Endometrial microvascular endothelial cells (primary cell): ENCODE data around the gene PRR19. TPM values are rescaled to one million over a fixed set of nuclear protein-coding genes. Genes with fewer than 3 reads are reported as not detected.
"Not testable (repeated sequence)": the region's sequence is repeated elsewhere in the genome, so short reads cannot be mapped to it uniquely, and the experiment has no call there.

ENCODE experiments used
- in situ Hi-C: cut with HindIII; loops from 2 replicates; pipeline ENCODE4 v1.10.0; 2017; ENCODE audit warnings: low sequenced_read_pairs, low pct_unique_long_range_greater_than_20kb; ENCODE audit errors: inconsistent ontology term
- total RNA-seq: library from RNA; depleted of rRNA; stranded (reverse); fragments of >200 nt; gene quantifications from one replicate; pipeline ENCODE4 v1.2.3, GENCODE V29; 2015; ENCODE audit errors: inconsistent ontology term

Gene PRR19
- total RNA-seq, 1 donor from 2014 or later = 1.7 TPM

- in situ Hi-C loops = no loop called here
These were observed 14.6 kb downstream of the PRR19 start for GRCh38 chr19:42316223-42317211.

GRCh38 chr19:42317535-42317934, 15.6 kb downstream of the PRR19 start:
- in situ Hi-C loops = no loop called here

- in situ Hi-C loops = no loop called here
These were observed 20.4 kb downstream of the PRR19 start for GRCh38 chr19:42322305-42322704.

GRCh38 chr19:42323473-42323851, 21.5 kb downstream of the PRR19 start:
- in situ Hi-C loops = no loop called here

GRCh38 chr19:42323852-42324654, 22.1 kb downstream of the PRR19 start:
- in situ Hi-C loops = no loop called here

GRCh38 chr19:42324655-42325307, 22.8 kb downstream of the PRR19 start:
- in situ Hi-C loops = no loop called here

GRCh38 chr19:42325308-42325895, 23.5 kb downstream of the PRR19 start, which contains the start of gene MEGF8:
Gene MEGF8, plus strand, starts transcription at chr19:42325635. Its CDS starts 609 bp downstream, at chr19:42326244.
- in situ Hi-C loops = no loop called here

- in situ Hi-C loops = no loop called here
These were observed 24.2 kb downstream of the PRR19 start for GRCh38 chr19:42325896-42326771.

GRCh38 chr19:42326969-42327368, 25.0 kb downstream of the PRR19 start:
- in situ Hi-C loops = no loop called here

- in situ Hi-C loops = no loop called here
These were observed 25.4 kb downstream of the PRR19 start for GRCh38 chr19:42327381-42327780.

GRCh38 chr19:42328106-42328505, 26.2 kb downstream of the PRR19 start:
- in situ Hi-C loops = no loop called here

GRCh38 chr19:42328854-42329253, 26.9 kb downstream of the PRR19 start:
- in situ Hi-C loops = no loop called here

- in situ Hi-C loops = no loop called here
These were observed 28.3 kb downstream of the PRR19 start for GRCh38 chr19:42330241-42330711.

- in situ Hi-C loops = not testable (repeated sequence)
These were observed 29.4 kb downstream of the PRR19 start for GRCh38 chr19:42331333-42331732.

GRCh38 chr19:42332059-42332458, 30.1 kb downstream of the PRR19 start:
- in situ Hi-C loops = no loop called here

- in situ Hi-C loops = no loop called here
These were observed 31.1 kb downstream of the PRR19 start for GRCh38 chr19:42333018-42333417.

- in situ Hi-C loops = no loop called here
These were observed 32.2 kb downstream of the PRR19 start for GRCh38 chr19:42333975-42334696.
